Measurements from ENCODE around the gene TNNI2. TPM values are rescaled to one million over a fixed set of nuclear protein-coding genes. Genes with fewer than 3 reads are reported as not detected.

The TNNI2 gene
- total RNA-seq, 1 donor from 2014 or later: not detected

DNA sequence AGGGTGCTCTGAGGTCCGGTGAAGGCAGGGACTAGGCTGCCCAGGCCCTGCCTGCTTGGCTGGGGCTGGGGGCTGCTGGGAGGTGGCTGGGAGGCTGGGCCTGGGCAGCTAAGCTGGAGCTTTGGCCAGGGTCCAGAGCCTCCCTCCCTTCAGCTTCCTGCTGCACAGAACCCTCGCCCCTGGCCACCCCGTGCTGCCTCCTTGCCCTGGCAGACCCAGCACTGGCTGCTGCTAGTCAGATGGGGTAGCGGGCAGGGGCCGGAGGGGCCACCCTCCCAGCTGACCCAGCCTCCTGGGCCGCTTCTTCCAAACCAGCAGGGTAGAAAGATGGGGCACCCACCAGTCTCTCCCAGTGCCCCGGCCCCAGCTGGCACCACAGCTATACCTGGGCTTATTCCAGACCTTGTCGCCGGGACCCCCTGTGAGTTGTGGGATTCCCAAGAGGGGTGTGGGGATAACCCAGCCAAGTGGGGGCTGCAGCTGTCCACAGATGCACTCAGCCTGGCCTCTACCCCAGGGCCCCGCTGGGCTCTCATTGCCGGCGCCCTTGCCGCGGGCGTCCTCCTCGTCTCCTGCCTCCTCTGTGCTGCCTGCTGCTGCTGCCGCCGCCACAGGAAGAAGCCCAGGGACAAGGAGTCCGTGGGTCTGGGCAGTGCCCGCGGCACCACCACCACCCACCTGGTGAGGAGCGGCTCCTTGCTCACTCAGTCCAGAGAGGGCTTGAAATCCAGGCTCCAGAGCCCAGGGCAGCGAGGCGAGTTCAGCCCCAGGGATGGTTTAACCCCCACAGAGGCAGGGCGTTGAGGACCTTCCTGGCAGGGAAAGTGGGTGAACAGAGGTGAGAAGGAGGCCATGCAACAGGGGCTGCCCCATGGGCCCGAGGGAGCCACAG is 3.8 kb upstream of the TNNI2 start, which contains the start of gene SYT8:
Gene SYT8, plus strand, starts transcription at position 212 of the 892 bp plus-strand sequence. Its CDS starts 116 bp downstream, at position 328.
- no peak for DNase-seq

DNA sequence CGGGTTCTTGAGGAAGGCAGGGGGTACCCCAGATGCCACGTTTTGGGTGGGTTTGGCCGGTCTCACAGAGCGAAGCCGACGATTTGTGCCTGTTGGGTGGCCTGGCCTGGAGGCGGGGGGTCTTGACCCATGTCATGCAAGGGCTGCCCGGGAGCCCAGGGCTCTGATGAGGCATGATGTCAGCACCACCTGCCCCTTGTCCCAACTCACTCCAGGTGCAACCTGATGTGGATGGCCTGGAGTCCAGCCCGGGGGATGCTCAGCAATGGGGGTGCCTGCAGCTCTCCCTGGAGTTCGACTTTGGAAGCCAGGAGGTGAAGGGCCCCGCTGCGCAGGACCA is 3.1 kb upstream of the TNNI2 start:
- no peak for DNase-seq

DNA sequence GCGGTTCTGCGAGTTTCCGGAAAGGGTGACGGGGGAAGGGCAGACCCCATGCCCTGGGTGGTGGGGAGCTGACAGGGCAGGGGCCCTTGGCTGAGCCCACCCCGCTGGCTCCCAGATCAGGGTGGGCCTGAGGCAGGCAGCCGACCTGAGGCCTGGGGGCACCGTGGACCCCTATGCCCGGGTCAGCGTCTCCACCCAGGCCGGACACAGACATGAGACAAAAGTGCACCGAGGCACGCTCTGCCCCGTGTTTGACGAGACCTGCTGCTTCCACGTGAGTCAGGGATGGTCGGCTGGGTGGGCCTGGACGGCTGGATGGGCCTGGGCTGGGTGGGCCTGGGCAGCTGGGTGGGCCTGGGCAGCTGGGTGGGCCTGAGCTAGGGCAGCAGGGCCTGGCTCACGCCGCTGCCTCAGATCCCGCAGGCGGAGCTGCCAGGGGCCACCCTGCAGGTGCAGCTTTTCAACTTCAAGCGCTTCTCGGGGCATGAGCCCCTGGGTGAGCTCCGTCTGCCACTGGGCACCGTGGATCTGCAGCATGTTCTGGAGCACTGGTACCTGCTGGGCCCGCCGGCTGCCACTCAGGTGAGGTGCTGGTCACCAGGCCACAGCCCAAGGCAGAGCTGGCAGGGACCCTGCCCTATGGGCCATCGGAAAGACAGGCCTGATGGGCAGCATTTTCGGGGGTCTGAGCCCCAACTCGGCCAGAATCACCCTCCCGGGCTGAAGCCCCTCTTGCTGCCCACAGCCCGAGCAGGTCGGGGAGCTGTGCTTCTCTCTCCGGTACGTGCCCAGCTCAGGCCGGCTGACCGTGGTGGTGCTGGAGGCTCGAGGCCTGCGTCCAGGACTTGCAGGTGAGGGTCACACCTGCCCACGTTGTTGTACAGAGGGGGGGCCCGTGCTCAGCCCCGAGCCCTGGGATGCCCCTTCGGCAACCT is 2.5 kb upstream of the TNNI2 start:
- DNase-seq: no peak

DNA sequence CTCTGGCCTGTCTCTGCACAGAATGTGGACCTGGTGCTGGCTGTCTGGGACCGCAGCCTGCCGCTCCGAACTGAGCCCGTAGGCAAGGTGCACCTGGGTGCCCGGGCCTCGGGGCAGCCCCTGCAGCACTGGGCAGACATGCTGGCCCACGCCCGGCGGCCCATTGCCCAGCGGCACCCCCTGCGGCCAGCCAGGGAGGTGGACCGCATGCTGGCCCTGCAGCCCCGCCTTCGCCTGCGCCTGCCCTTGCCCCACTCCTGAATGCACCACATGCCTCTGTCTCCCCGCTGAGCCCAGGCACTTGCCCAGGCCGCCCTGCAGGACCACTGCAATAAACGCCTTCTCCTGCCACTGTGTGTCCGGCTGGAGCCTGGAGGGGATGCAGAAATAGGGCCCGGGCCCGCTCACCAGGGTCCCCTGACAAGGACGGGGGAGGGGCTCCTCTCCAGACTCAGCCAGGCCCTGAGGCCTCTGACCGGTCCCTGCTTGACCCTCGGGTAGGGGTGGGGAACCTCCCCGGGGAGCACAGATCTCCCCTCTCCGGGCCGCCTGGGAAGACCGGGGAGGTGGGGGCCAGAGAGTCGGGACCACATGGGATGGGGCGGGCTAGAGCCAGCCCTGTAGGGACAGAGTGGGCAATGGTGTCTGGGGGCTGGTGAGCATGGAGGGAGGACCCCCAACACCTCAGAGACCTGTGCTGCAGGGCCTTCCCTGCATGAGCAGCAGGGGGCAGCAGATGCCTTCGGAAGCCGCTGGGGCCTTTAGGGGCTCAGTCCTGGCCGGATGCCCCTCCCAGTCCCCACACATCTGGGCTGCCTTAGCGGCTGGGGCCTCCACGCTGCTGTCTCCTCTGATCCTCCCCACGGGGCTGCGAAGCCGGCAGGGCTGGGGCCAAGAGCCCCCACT is 1.4 kb upstream of the TNNI2 start:
- peak; percentile 62 for DNase-seq

- DNase-seq: no peak
Observed at GRCh38 chr11:1838077-1838425, 730 bp upstream of the TNNI2 start.

- DNase-seq: no peak
Observed at GRCh38 chr11:1839204-1839923, 583 bp downstream of the TNNI2 start.

- DNase-seq: no peak
Observed at GRCh38 chr11:1839924-1840779, 1.4 kb downstream of the TNNI2 start.

DNA sequence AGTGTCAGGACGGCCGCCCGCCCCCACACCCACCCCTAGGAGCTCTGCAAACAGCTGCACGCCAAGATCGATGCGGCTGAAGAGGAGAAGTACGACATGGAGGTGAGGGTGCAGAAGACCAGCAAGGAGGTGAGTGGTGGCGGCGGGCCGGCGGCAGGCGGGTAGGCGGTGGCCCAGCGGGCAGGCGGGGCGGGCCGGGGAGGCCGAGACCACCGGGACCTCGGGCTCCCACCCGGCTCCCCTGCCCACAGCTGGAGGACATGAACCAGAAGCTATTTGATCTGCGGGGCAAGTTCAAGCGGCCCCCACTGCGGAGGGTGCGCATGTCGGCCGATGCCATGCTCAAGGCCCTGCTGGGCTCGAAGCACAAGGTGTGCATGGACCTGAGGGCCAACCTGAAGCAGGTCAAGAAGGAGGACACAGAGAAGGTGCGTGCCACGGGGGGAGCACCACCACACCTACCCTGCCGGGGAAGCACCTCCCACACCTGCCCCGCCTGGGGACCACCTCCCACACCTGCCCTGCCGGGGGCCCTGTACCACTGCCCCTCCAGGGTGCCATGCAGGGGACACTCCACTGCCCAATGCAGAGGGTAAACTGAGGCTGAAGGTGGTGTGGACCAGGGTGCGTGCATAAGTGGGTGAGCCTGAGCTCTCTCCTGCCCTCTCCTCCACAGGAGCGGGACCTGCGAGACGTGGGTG is 2.1 kb downstream of the TNNI2 start:
- DNase-seq: no peak

DNA sequence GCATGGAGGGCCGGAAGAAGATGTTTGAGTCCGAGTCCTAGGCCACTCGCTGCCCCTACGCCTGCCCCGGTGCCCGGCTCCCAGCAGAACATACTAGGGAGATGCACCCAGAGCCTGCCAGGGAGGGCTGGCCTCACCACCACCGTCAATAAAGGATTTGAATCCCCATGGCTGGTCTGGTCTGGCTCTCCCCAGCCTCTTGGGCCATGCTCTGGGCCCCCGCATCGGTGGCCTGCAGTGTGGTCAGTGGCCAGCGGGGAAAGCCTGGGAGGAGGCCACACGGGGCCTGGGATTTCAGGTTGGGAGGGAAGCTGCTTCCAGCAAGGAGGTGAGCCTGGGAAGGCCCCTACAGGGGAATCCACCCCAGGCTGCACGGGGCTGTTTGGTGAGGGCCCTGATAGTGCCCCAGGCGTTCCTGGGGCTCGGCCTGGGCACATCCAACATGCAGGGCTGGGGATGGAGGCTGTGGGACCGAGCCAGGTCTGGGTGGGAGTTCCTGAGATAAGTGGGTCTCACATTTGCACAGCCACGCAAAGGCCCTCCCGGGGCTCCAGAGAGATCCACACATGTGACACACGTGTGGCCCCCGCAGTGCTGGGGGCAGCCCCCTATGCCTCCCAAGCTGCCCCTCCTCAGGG is 2.8 kb downstream of the TNNI2 start:
- DNase-seq: no peak

DNA sequence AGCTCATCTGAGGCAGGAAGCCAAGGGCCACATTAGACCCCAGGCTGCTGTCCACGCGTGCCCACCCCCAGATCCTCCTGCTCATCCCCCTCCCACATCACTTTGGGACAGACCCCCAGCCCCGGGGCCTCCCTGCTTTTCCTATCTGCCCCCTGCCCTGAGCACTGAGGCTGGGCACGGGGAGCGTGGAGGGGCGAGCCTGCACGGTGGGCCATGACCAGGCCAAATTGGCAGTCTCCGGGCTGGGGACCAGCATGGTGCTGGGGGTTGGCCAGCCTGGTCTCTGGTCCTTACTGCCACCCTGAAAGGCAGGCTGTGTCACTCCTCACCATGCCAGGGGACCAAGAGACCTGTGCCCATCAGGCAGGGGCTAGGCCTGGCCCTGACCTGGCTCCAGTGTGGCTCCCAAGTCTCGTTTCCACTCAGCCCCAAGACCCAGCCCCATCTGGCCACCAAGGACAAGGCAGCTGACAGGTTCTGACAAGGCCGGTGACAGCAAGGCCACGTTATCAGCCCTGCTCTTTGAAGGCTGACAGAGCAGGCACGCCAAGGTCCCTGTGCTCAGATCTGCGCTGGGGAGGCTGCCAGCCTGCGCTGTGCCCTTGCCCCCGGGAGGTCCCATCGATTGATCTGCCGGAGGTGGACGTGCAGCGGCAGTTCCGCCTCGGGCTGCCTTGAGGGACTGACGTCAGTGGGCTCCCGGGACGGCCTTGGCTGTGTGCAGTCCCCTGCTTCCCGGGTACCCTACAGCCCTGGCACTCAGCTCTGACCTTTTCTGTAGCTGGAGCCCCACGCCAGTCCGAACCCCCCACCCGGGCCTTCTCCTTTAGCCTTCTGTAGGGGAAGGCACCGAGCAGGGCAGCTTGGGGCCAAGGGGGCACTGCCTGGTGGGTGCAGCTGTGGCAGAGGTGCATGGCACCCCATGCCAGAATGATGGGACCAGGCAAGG is 3.6 kb downstream of the TNNI2 start:
- DNase-seq: no peak

GRCh38 chr11:1843098-1843473 is 4.3 kb downstream of the TNNI2 start:
- no peak for DNase-seq

- no peak for DNase-seq
Observed at GRCh38 chr11:1843796-1844195, 5.0 kb downstream of the TNNI2 start.

- peak; percentile 12 for DNase-seq
Observed at GRCh38 chr11:1844221-1845094, 5.7 kb downstream of the TNNI2 start.

- no peak for DNase-seq
Observed at GRCh38 chr11:1845095-1845429, 6.3 kb downstream of the TNNI2 start.

- DNase-seq: no peak
Observed at GRCh38 chr11:1845561-1846452, 7.0 kb downstream of the TNNI2 start.

DNA sequence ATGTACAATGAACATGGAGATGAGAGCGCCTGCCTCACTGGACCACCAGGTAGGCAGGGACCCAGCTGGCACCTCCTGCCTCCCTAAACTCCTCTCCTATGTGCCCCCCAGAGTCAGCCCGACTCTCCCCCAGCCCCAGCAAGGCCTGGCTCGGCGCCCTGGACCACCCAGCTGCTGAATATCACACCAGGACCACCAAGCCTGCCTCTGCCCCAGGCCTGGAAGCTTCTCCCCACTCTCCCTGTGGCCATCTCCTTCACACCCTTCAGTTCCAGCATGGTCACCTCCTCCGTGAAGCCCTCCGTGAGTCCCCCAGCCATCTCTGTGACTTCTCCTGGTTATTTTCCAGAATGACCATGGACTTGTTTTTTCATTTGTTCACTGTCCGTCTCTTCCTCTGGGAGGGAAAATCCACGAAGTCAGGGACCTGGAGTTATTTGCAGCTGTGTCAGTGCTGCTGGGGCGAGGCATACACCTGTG is 7.7 kb downstream of the TNNI2 start:
- DNase-seq: no peak
